ENCODE measurements around the gene EPN2.

Gene EPN2

DNA sequence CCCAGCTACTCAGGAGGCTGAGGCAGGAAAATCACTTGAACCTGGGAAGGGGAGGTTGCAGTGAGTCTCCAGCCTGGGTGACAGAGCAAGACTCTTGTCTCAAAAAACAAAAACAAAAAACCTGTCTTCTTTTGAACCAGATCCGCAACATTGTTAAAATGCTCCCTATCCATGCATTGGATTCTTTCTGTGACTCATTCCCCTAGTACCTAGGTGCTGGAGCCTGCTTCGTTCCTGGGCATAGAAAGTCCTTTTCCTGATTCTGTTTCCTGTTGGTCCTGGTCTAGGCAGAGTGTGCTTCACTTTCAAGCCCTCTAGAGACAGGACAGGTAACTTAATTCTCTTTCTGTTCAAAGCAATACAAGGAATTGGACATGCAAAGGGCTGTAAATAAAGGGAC lies 5.2 kb downstream of the EPN2 start:
- DNase-seq, result no peak

- DNase-seq, result no peak
Observed at GRCh38 chr17:19242926-19243325, 5.8 kb downstream of the EPN2 start.

DNA sequence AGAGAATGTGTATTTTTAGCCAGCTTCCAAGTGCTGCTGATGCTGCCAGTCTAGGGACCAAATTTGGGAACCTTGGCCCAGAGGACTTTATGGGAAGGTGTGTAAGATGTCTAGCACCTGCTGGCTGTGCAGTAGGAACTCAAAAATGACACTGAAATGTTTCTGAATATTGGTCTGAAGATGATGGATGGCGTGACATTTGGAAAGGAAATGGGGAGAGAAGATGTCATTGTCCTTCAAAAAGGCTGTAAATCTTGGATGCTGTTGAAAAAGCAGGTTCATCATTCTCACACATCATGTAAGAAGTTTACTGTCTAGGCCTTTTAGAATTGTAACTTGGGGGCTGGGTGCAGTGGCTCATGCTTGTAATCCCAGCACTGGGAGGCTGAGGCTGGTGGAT lies 6.7 kb downstream of the EPN2 start:
- no peak for DNase-seq

DNA sequence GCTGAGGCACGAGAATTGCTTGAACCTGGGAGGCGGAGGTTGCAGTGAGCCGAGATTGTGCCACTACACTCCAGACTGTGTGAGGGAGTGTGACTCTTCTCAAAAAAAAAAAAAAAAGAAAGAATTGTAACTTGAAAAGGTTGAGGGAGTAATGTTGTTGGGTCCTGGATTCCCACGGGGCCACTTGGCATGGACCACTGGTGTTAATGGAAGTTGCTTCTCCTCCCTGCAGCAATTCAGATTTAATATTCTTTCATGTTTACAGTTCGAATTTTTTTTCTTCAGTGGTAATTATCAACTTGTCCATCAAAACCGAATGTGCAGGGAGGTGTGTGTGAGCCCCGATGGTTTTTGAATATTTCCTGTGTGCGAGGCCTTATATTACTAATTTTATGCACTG lies 7.2 kb downstream of the EPN2 start:
- DNase-seq, result no peak

DNA sequence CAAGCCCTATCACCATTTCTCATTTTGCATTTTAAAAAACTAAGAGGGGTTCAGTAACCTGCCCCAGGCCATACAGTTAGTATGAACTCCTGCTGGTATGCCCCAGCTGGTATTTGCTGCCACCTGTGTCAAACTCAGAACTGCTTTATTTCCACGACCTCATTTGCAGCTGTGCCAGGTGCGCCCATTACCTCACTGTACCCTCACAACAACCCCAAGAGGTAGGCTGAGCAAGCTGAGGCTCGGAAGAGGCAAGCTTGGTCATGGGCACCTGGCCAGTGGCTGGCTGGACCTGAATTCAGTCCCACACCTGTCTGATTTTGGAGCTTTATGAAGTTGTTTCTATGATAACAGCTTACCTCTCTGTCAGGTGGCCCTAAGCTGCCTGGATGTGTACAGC lies 7.6 kb downstream of the EPN2 start:
- no peak for DNase-seq

GRCh38 chr17:19247473-19247872 lies 10.3 kb downstream of the EPN2 start:
- DNase-seq, result peak; percentile 24

GRCh38 chr17:19248151-19248927 lies 11.2 kb downstream of the EPN2 start:
- peak; percentile 91 for DNase-seq

- DNase-seq, result peak; percentile 62
Observed at GRCh38 chr17:19248928-19249574, 11.9 kb downstream of the EPN2 start.

DNA sequence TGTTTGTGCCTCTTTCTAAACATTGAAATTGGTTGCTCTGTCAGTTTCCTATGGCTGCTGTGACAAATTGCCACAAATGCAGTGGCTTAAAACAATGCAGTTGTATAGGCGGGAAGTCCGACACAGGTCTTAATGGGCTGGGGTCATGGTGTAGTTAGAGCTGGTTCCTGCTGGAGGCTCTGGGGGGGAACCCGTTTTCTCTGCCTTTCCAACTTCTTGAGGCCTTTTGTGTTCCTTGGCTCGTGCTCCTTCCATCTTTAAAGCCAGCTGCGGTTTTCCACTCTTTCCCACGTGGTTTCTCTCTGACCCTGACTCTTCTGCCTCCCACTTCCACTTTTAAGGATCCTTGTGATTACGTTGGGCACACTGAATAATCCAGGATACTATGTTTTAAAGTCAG lies 12.5 kb downstream of the EPN2 start:
- no peak for DNase-seq

GRCh38 chr17:19250421-19251173 lies 13.4 kb downstream of the EPN2 start:
- DNase-seq, result no peak

- DNase-seq, result no peak
Observed at GRCh38 chr17:19253112-19253511, 15.9 kb downstream of the EPN2 start.

DNA sequence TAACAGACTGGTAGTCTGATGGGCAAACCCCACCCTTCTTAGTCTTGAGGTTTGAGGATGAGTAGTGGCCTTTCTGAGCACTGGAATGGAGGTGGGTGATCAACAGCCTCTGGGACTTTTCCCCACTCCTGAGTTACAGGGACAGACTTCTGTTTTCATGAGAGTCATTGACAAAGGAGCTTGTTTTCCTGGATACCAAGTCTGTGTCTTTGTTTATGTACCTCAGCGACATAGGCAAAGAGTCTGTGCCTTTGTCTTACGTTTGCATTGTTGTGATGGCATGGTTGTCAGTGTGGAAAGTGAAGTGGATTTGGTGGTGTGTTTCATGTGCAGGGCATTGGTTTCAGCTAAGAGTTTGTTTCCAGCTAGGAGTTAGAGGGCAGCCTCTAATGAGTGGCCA lies 17.5 kb downstream of the EPN2 start:
- no peak for DNase-seq

- DNase-seq, result no peak
Observed at GRCh38 chr17:19255279-19255678, 18.1 kb downstream of the EPN2 start.

- DNase-seq, result no peak
Observed at GRCh38 chr17:19258371-19258770, 21.2 kb downstream of the EPN2 start.

- peak; percentile 70 for DNase-seq
Observed at GRCh38 chr17:19260958-19261357, 23.8 kb downstream of the EPN2 start.

DNA sequence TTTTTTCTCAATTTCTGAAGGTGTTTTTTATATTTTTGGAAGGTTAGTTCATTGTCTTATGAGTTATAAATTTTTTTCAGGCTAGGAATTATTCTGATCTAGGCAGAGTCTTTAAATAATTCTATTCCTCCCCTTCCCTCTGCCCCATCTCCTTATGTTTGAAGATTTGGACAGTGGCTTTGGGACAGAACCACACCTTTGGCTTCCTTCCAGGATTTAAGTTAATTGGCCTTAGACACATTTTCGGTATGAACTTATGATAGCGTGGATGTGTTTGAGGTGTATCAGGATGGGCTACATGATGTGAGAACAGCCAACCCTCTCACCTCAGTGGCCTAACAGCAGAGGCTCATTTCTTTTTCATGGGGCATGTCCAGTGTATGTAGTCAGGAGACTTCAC lies 24.3 kb downstream of the EPN2 start:
- DNase-seq, result peak; percentile 36

DNA sequence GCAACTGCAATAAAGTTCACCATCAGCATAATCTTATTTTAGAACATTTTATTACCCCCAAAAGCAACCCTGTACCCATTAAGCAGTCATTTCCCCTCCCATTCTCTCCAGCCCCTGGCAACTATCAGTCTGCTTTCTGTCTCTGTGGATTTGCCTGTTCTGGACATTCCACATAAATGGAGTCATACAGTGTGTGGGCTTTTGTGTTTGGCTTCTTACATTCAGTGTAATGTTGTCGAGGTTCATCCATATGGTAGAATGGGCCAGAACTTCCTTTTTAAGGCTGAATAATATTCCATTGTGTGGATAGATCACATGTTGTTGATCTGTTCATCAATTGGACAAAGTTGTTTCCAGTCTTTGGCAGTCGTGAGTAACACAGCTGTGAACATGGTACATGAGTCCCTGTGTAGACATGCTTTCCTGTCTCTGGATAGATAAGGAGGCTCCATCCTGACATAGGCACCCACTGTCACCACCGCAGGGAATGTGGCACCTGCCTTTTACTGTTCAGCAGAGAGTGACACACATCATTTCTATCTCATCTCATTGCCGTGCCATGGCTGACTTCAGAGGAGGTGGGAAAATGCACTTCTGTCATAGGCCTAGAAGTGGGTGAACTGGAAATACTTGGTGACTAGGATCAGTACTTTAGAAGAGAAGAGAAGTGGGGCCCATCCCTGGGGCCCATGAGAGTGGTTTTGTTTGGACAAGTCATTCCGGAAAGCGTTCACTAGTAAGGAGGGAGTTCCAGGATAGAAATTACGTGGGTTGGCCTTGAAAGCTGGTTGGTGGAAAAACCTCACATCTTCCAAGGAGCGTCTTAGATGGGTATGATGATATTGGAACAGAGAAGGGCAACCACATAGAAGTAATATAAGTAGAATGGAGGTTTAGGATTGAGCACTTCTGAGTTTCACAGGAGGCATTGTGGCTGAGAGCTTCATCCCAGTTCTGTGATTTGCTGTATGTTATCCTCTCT lies 25.8 kb downstream of the EPN2 start:
- DNase-seq, result no peak

DNA sequence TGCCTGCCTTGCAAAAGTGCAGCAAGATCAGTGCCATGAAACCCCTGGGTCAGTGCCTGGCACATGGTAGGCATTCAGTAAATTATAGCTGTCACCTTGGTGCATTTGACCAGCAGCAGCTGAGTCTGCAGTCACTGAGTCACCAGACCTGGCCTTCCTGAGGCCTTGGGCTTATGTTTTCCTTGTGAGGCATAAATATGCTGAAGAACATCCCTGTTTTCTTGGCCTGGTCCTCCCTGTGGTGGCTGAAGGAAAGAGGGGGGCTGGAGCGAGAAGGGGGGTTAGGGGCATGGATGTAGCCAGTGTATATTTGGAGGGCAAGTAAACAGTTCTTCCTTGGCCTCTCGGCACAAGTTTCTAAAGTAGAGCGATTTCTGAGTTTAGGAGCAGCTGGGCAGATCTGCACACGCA lies 26.5 kb downstream of the EPN2 start:
- no peak for DNase-seq

DNA sequence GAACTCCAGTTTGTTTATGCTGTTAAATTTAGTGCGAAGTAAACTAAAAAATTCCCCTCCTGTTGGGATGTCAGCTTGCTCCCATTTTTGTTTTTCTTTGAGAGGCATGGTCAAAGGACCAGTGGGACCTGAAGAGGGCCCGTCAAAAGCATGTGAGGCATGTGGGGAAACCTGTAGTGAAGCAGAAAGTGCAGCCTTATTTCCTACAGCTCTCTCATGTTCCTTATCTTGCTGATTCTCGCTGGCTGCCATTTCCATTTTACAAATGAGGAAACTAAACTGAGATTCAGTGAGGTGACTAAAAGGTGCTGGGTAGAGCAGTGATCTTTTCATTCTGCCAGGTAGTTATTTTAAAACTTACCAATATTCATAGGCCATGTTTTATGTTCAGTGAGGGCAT lies 27.1 kb downstream of the EPN2 start:
- no peak for DNase-seq

DNA sequence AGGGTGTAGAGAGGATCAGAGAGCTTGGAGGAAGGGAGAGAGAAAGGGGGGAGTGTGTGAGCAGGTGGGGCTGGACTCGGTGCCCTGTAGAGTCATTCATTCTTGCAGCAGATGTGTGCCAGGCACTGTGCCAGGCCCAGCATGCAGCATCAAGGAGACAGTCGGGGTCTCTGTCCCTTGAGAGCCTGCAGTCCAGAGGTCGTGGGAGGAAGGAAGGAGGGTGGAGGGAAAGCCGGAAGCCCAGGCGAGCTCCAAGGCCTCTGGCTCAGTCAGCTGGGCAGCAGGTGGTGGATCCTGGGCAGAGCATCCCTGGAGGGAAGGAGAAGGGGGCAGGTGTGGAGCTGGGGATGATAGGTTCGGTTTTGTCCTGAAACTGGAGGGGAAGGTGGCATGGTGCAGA lies 27.5 kb downstream of the EPN2 start:
- DNase-seq, result no peak

DNA sequence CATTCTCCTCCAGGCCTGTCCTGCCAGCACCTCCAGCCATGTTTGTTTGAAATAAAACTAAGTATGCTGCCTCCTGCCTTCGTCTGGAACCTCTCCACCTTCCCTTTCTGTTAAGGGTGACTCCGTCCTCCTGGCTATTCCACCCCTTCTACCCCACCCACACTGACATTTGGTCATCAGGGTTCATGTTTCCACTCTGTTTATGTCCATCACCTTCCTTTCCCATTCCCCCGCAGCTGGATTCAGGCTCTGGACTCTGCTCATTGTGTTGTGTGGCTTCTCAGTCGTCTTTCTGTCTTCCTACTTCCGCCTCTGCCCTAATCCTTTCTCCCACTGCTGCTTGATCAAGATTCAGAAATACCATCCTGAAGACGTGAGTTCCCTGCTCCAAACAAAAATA lies 28.6 kb downstream of the EPN2 start:
- no peak for DNase-seq

DNA sequence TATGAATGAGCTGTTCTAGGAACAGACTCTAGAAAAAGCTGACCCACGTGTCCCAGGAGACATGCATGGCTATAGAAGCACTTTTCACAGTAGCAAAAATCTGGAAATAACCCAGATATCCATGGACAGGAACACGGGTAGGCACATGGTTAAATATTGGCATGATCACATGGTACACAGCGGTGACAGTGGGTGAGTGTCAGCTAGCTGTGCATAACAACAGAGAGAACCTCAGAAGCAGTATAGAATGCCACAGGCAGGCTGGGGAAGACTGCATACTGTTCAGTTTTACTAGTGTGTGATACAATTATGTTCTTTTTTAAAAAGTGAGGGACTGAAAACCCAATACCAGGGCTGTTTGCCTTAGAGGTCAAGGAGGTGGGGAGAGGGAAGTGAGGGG lies 31.4 kb downstream of the EPN2 start:
- DNase-seq, result no peak

GRCh38 chr17:19269106-19269505 lies 31.9 kb downstream of the EPN2 start:
- no peak for DNase-seq

Data from hematopoietic multipotent progenitor cell treated with erythropoietin and hydrocortisone succinate and interleukin-3 and kit ligand, for 6 days (in vitro differentiated cells).